Spinal cord (tissue), 10 donors: ENCODE measurements around the gene DDIAS. TPM values are rescaled to one million over a fixed set of nuclear protein-coding genes. Genes with fewer than 3 reads are reported as not detected.
"Not testable (repeated sequence)": the region's sequence is repeated elsewhere in the genome, so short reads cannot be mapped to it uniquely, and the experiment has no call there.

ENCODE experiments used
- DNase-seq, 6 donors: peaks; one replicate each; pipeline versions ENCODE4 v3.0.0 to v3.0.0-alpha.2; 2013 to 2015; ENCODE audit warnings: low spot score in 6 of 6, low read depth in 4 of 6
- H3K27ac ChIP-seq: one replicate; pipeline ENCODE4 v1.5.1; 2013; ENCODE audit warnings: low read depth, low read length, control low read depth
- H3K27me3 ChIP-seq: one replicate; pipeline ENCODE4 v1.6.1; 2013; ENCODE audit warnings: low read length; ENCODE audit not compliant: control insufficient read depth, insufficient read depth
- H3K36me3 ChIP-seq: one replicate; pipeline ENCODE4 v1.6.1; 2013; ENCODE audit warnings: low read length; ENCODE audit not compliant: control insufficient read depth, insufficient read depth
- H3K4me1 ChIP-seq: one replicate; pipeline ENCODE4 v1.6.1; 2013; ENCODE audit warnings: low read length; ENCODE audit not compliant: control insufficient read depth, insufficient read depth
- H3K4me3 ChIP-seq: one replicate; pipeline ENCODE4 v1.5.1; 2013; ENCODE audit warnings: low read depth, low read length, control low read depth
- H3K9me3 ChIP-seq: one replicate; pipeline ENCODE4 v1.6.1; 2013; ENCODE audit warnings: low read length; ENCODE audit not compliant: control insufficient read depth, insufficient read depth
- WGBS: methylation state at CpG from one replicate; pipeline ENCODE4 v1.1.5; 2013; ENCODE audit warnings: missing lambda C conversion rate; ENCODE audit not compliant: insufficient coverage; 5-methylcytosine and 5-hydroxymethylcytosine counted together
- polyA plus RNA-seq, 2 donors: library from polyadenylated mRNA; unstranded; fragments of 120-200 nt; gene quantifications; one replicate each; pipeline ENCODE4 v1.2.1, GENCODE V29; 2013; ENCODE audit not compliant: insufficient read length in 2 of 2
- total RNA-seq, 2 donors: library from RNA; depleted of rRNA in 1 of 2; stranded (reverse); fragments of 120-200 nt in 1 of 2; fragments of >200 nt in 1 of 2; gene quantifications; one replicate each; pipeline versions ENCODE4 v1.2.3 to v1.2.4, GENCODE V29; 2013 to 2014
- donor health status: healthy.

Gene DDIAS
- total and polyA plus RNA-seq, 4 donors = 2.7 to 5.0 (median 4.1) TPM

- no peak for DNase-seq
- H3K27ac ChIP-seq = no peak overlapping the region
- H3K9me3 ChIP-seq = no peaks in the 10 kb centered on the region
- no peaks in the 10 kb centered on the region for H3K4me1 ChIP-seq
- no peaks in the 10 kb centered on the region for H3K27me3 ChIP-seq
- H3K36me3 ChIP-seq = no peaks in the 10 kb centered on the region
- H3K4me3 ChIP-seq = no peak overlapping the region
- no CpG with 5 or more reads among the region's 2 CpGs for whole genome bisulfite sequencing
Observed at GRCh38 chr11:82930734-82931133, 29.2 kb downstream of the DDIAS start.

DNA sequence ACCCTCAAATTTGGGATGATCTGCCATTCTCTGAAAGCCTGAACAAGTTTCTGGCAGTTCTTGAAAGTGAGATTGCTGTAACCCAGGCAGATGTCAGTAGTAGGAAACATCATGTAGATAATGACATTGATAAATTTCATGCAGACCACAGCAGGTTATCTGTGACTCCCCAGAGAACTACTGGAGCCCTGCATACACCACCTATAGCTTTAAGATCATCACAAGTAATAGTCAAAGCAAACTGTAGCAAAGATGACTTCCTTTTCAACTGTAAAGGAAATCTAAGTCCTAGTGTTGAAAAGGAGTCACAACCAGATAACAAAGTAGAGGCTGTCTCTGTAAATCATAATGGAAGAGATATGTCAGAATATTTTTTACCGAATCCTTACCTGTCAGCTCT is 31.0 kb downstream of the DDIAS start:
- H3K9me3 ChIP-seq = no peaks in the 10 kb centered on the region
- H3K4me1 ChIP-seq = no peaks in the 10 kb centered on the region
- H3K36me3 ChIP-seq = no peaks in the 10 kb centered on the region
- DNase-seq = no peak
- no CpG with 5 or more reads among the region's 1 CpG for WGBS
- no peak overlapping the region for H3K27ac ChIP-seq
- no peak overlapping the region for H3K4me3 ChIP-seq
- no peaks in the 10 kb centered on the region for H3K27me3 ChIP-seq

DNA sequence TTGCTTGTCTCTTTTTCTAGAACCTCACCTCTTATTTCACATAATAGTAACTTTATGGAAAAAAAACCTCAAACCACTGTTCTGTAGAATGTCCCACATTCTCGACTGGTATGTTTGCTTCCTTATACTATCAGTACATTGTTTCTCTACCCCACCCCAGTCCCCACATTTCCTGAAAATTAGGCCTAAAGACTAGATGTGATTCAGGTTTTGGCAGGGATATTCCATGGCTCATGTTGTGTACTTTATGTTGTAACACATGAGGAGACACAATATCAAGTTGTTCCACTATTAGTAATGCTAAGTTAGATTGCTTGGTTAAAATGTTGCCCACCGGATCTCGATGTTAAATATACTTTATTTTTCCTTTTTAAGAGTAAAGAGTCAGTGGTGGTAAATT is 34.7 kb downstream of the DDIAS start:
- H3K4me1 ChIP-seq = no peaks in the 10 kb centered on the region
- H3K27me3 ChIP-seq = no peaks in the 10 kb centered on the region
- H3K27ac ChIP-seq = no peak overlapping the region
- H3K36me3 ChIP-seq = no peaks in the 10 kb centered on the region
- H3K9me3 ChIP-seq = no peaks in the 10 kb centered on the region
- H3K4me3 ChIP-seq = no peak overlapping the region
- no CpG with 5 or more reads among the region's 3 CpGs for WGBS
- DNase-seq = no peak

DNA sequence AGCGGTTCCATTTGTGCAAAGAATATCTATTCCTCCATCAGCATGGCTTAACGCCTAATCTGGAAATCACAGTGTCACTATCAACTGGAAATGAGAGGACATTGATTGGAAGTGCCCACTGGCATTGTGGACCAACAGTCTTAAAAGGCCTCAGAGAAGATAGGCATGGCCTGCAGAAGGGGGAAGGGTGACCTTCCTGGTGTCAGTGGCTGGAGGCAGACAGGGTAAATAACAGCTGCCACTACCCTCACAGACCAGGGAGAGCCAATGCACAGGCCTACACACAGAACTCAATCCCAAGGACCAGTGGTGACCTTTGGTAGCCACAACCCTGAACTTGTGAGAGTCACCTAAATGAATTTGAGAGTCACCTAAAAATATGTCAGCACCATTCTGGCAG is 36.0 kb downstream of the DDIAS start:
- no peak for DNase-seq
- Histone ChIP-seq H3K36me3 (no peaks in the 10 kb centered on the region), H3K27ac (no peak overlapping the region), H3K4me1 (no peaks in the 10 kb centered on the region), H3K27me3 (no peaks in the 10 kb centered on the region), H3K4me3 (no peak overlapping the region), H3K9me3 (no peaks in the 10 kb centered on the region)
- WGBS = 100% methylated on average over 2 of the region's 2 CpGs

DNA sequence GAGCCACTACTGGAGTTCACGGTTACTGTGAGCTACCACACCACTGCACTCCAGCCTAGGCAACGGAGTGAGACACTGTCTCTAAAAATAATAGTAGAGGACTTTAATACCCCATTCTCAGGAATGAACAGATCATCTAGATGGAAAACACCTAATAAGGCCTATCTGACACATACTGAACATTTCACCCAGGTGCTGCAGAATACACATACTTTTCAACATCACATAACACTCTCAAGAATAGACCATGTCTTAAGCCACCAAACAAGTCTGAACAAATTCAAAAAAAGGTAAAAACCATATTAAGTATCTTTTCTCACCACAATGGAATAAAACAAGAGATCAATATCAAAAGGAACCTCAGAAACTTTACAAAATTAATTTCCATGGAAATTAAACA is 37.9 kb downstream of the DDIAS start:
- H3K9me3 ChIP-seq = no peaks in the 10 kb centered on the region
- DNase-seq = no peak
- H3K4me3 ChIP-seq = no peak overlapping the region
- no peak overlapping the region for H3K27ac ChIP-seq
- no peaks in the 10 kb centered on the region for H3K36me3 ChIP-seq
- H3K27me3 ChIP-seq = no peaks in the 10 kb centered on the region
- WGBS = no CpG with 5 or more reads among the region's 2 CpGs
- H3K4me1 ChIP-seq = no peaks in the 10 kb centered on the region

DNA sequence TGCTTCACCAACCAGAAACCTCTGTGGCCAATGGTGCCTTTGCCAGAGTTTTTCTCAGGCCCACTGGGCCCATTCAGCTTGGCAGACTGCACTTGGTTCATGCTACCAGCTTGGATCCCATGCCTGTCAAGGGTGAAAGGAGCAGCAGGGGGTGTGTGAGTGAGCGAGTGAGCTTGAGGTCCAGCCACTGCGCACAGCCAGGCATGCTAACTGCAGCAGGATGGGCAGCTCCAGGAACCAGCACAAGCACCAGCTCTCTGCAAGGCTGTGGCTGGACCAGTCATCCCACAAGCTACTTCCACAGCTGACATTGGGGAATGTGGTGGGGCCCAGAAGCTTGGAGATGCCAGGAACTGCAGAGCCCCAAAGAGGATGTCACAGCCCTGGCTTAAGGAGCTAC is 40.8 kb downstream of the DDIAS start:
- Histone ChIP-seq H3K27me3 (no peaks in the 10 kb centered on the region), H3K4me1 (no peaks in the 10 kb centered on the region), H3K4me3 (no peak overlapping the region), H3K36me3 (no peaks in the 10 kb centered on the region), H3K9me3 (no peaks in the 10 kb centered on the region), H3K27ac (no peak overlapping the region)
- no peak for DNase-seq
- 96% methylated on average over 2 of the region's 2 CpGs for WGBS

DNA sequence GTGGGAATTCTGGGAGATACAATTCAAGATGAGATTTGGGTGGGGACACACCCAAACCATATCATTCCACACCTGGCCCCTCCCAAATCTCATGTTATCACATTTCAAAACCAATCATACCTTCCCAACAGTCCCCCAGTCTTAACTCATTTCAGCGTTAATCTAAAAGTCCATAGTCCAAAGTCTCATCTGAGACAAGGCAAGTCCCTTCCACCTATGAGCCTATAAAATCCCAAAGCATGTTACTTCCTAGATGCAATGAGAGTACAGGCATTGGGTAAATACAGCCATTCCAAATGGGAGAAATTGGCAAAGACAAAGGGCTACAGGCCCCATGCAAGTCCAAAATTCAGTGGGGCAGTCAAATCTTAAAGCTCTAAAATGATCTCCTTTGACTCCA is 41.9 kb downstream of the DDIAS start:
- not testable (repeated sequence) for H3K36me3 ChIP-seq, H3K4me3 ChIP-seq, H3K27me3 ChIP-seq, H3K4me1 ChIP-seq, DNase-seq, H3K9me3 ChIP-seq, H3K27ac ChIP-seq
- no CpG with 5 or more reads among the region's 1 CpG for WGBS

GRCh38 chr11:82944198-82944597 is 42.7 kb downstream of the DDIAS start:
- H3K4me3 ChIP-seq = no peak overlapping the region
- no peak for DNase-seq
- no peaks in the 10 kb centered on the region for H3K36me3 ChIP-seq
- H3K27ac ChIP-seq = no peak overlapping the region
- no peaks in the 10 kb centered on the region for H3K9me3 ChIP-seq
- 90% methylated on average over 2 of the region's 2 CpGs for WGBS
- no peaks in the 10 kb centered on the region for H3K27me3 ChIP-seq
- H3K4me1 ChIP-seq = no peaks in the 10 kb centered on the region

- not testable (repeated sequence) for DNase-seq, H3K27ac ChIP-seq, H3K9me3 ChIP-seq, H3K27me3 ChIP-seq, H3K36me3 ChIP-seq, H3K4me1 ChIP-seq, H3K4me3 ChIP-seq
- 90% methylated on average over 1 of the region's 1 CpG for WGBS
Observed at GRCh38 chr11:82945041-82945440, 43.5 kb downstream of the DDIAS start.

- Histone ChIP-seq H3K4me3 (no peak overlapping the region), H3K9me3 (no peaks in the 10 kb centered on the region), H3K4me1 (no peaks in the 10 kb centered on the region), H3K27me3 (no peaks in the 10 kb centered on the region), H3K27ac (no peak overlapping the region), H3K36me3 (no peaks in the 10 kb centered on the region)
- no peak for DNase-seq
Observed at GRCh38 chr11:82945682-82946081, 44.1 kb downstream of the DDIAS start.

GRCh38 chr11:82949352-82949751 is 47.8 kb downstream of the DDIAS start:
- no peaks in the 10 kb centered on the region for H3K4me1 ChIP-seq
- no peak for DNase-seq
- no peaks in the 10 kb centered on the region for H3K9me3 ChIP-seq
- H3K27ac ChIP-seq = no peak overlapping the region
- no peaks in the 10 kb centered on the region for H3K27me3 ChIP-seq
- no peaks in the 10 kb centered on the region for H3K36me3 ChIP-seq
- no peak overlapping the region for H3K4me3 ChIP-seq
